ENCODE data around the gene SOX5. TPM values are rescaled to one million over a fixed set of nuclear protein-coding genes. Genes with fewer than 3 reads are reported as not detected.
"Not testable (repeated sequence)": the region's sequence is repeated elsewhere in the genome, so short reads cannot be mapped to it uniquely, and the experiment has no call there.

The SOX5 gene
- total RNA-seq, 1 donor from 2014 or later: 21.1 TPM

DNA sequence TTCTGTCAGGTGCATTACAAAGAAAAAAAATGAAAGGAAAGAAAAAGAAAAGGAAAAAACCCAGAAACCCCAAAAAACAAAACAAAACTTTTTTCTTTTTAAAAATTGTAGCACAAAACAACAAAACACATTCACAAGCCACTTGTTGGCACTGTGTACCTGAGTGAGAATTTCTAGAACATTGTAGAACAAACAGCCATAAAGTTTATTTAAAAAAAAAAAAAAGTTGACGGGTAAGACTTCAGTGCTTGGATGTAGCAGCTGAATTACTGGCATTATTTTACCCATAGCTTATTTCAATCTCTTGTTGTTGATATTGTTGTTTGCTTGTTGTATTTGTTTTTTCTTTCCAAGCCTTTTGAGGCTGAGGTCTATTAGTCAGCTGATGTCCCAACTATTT is 415.8 kb downstream of the SOX5 start:
- Histone ChIP-seq H3K4me3 (no peak overlapping the region), H3K27me3 (no peaks in the 10 kb centered on the region), H3K36me3 (no peaks in the 10 kb centered on the region), H3K9me3 (no peaks in the 10 kb centered on the region), H3K4me1 (no peaks in the 10 kb centered on the region), H3K27ac (no peak overlapping the region)
- no peak for DNase-seq (ENCODE audit: extremely low spot score in 2 of 2)
- intact Hi-C loops (cut with DNase I): no loop called here
- TF ChIP-seq POLR2AphosphoS5 (IDR thresholded peaks at IDR 0.05; ENCODE audit: insufficient read depth in 1 of 2, low read depth in 1 of 2): no peak
- TF ChIP-seq POLR2A (IDR thresholded peaks at IDR 0.05): no peak
- no peak for TF ChIP-seq CTCF (IDR thresholded peaks at IDR 0.05)

- Histone ChIP-seq H3K4me3 (no peak overlapping the region), H3K27me3 (no peaks in the 10 kb centered on the region), H3K9me3 (no peaks in the 10 kb centered on the region), H3K36me3 (no peaks in the 10 kb centered on the region), H3K4me1 (no peaks in the 10 kb centered on the region), H3K27ac (no peak overlapping the region)
- TF ChIP-seq POLR2AphosphoS5 (IDR thresholded peaks at IDR 0.05; ENCODE audit: insufficient read depth in 1 of 2, low read depth in 1 of 2) (no peak), CTCF (IDR thresholded peaks at IDR 0.05) (no peak), POLR2A (IDR thresholded peaks at IDR 0.05) (no peak)
- intact Hi-C loops (cut with DNase I): no loop called here
- DNase-seq (ENCODE audit: extremely low spot score in 2 of 2): no peak
Measured at GRCh38 chr12:23533265-23533664, 416.2 kb downstream of the SOX5 start.

- TF ChIP-seq CTCF (IDR thresholded peaks at IDR 0.05) (no peak), POLR2AphosphoS5 (IDR thresholded peaks at IDR 0.05; ENCODE audit: insufficient read depth in 1 of 2, low read depth in 1 of 2) (no peak), POLR2A (IDR thresholded peaks at IDR 0.05) (no peak)
- intact Hi-C loops (cut with DNase I): no loop called here
Measured at GRCh38 chr12:23528316-23528715, 421.2 kb downstream of the SOX5 start.

GRCh38 chr12:23525450-23526072 is 423.9 kb downstream of the SOX5 start:
- Histone ChIP-seq H3K27me3 (no peaks in the 10 kb centered on the region), H3K4me3 (no peak overlapping the region), H3K36me3 (no peaks in the 10 kb centered on the region), H3K27ac (no peak overlapping the region), H3K4me1 (no peaks in the 10 kb centered on the region), H3K9me3 (no peaks in the 10 kb centered on the region)
- intact Hi-C loops (cut with DNase I): no loop called here
- TF ChIP-seq POLR2AphosphoS5 (IDR thresholded peaks at IDR 0.05; ENCODE audit: insufficient read depth in 1 of 2, low read depth in 1 of 2) (no peak), POLR2A (IDR thresholded peaks at IDR 0.05) (no peak), CTCF (IDR thresholded peaks at IDR 0.05) (no peak)
- DNase-seq (ENCODE audit: extremely low spot score in 2 of 2): no peak

More at GRCh38 chr12:23528316-23528715, 421.2 kb downstream of the SOX5 start:
- DNase-seq (ENCODE audit: extremely low spot score in 2 of 2): no peak
- no peaks in the 10 kb centered on the region for H3K4me1 ChIP-seq
- no peak overlapping the region for H3K27ac ChIP-seq
- no peaks in the 10 kb centered on the region for H3K36me3 ChIP-seq
- H3K4me3 ChIP-seq: no peak overlapping the region
- no peaks in the 10 kb centered on the region for H3K9me3 ChIP-seq
- H3K27me3 ChIP-seq: no peaks in the 10 kb centered on the region

- Histone ChIP-seq H3K27me3 (no peaks in the 10 kb centered on the region), H3K27ac (no peak overlapping the region), H3K9me3 (no peaks in the 10 kb centered on the region), H3K4me3 (no peak overlapping the region), H3K4me1 (no peaks in the 10 kb centered on the region), H3K36me3 (no peaks in the 10 kb centered on the region)
- no peak for TF ChIP-seq POLR2A (IDR thresholded peaks at IDR 0.05)
- TF ChIP-seq POLR2AphosphoS5 (IDR thresholded peaks at IDR 0.05; ENCODE audit: insufficient read depth in 1 of 2, low read depth in 1 of 2): no peak
- TF ChIP-seq CTCF (IDR thresholded peaks at IDR 0.05): no peak
- no peak for DNase-seq (ENCODE audit: extremely low spot score in 2 of 2)
- intact Hi-C loops (cut with DNase I): no loop called here
Measured at GRCh38 chr12:23523339-23523738, 426.1 kb downstream of the SOX5 start.

GRCh38 chr12:23519444-23519843 is 430.0 kb downstream of the SOX5 start:
- H3K27ac ChIP-seq; intact Hi-C loops (cut with DNase I); DNase-seq (ENCODE audit: extremely low spot score in 2 of 2); H3K9me3 ChIP-seq; H3K4me3 ChIP-seq; H3K27me3 ChIP-seq; H3K36me3 ChIP-seq; H3K4me1 ChIP-seq: not testable (repeated sequence)

DNA sequence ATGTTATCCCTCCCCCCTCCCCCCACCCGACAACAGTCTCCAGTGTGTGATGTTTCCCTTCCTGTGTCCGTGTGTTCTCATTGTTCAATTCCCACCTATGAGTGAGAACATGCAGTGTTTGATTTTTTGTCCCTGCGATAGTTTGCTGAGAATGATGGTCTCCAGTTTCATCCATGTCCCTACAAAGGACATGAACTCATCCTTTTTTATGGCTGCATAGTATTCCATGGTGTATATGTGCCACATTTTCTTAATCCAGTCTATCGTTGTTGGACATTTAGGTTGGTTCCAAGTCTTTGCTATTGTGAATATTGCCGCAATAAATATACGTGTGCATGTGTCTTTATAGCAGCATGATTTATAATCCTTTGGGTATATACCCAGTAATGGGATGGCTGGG is 433.7 kb downstream of the SOX5 start:
- intact Hi-C loops (cut with DNase I); H3K4me3 ChIP-seq; H3K9me3 ChIP-seq; H3K27me3 ChIP-seq; H3K27ac ChIP-seq; H3K4me1 ChIP-seq; DNase-seq (ENCODE audit: extremely low spot score in 2 of 2); H3K36me3 ChIP-seq: not testable (repeated sequence)

Measured in vagina (tissue), 2 donors.